Dedifferentiated amniotic fluid mesenchymal stem cell (primary cell): ENCODE results near the gene SAMD1.

ENCODE experiments used
- DNase-seq: peaks from one replicate; pipeline ENCODE4 v3.0.0-alpha.2; 2016; ENCODE audit errors: extremely low spot score

Gene SAMD1

DNA sequence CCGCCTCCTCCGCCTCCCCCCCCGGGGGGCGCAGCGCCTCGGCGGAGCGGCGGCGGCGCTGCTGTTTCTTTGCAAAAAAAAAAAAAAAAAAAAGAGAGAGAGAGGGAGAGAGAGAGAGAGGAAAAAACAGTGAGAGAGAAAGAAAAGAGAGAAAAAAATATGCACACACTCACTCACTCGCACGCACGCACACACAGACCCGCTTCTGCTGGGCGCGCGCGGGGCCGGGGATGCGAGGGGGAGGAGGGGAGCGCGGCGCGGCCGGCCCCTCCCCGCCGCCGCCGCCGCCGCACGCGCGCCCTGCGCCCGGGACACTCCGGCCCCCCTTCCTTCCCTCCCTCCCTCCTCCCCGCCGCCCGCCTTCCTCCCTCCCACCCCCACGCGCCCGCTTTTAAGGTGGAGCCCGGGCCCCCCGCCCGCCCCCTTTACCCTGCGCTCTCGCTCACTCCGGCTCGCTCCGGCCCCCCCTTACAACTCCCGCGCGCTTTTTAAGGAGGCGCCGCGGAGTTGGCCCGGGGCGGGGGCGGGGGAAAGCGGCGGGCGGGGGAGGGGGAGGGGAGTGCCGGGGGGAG is at the start of gene SAMD1:
Gene SAMD1, minus strand, starts transcription at position 243 of the 572 bp plus-strand sequence.
- DNase-seq, result peak; percentile 74

- no peak for DNase-seq
These were observed 49.4 kb upstream of the SAMD1 start for GRCh38 chr19:14139944-14140343.

DNA sequence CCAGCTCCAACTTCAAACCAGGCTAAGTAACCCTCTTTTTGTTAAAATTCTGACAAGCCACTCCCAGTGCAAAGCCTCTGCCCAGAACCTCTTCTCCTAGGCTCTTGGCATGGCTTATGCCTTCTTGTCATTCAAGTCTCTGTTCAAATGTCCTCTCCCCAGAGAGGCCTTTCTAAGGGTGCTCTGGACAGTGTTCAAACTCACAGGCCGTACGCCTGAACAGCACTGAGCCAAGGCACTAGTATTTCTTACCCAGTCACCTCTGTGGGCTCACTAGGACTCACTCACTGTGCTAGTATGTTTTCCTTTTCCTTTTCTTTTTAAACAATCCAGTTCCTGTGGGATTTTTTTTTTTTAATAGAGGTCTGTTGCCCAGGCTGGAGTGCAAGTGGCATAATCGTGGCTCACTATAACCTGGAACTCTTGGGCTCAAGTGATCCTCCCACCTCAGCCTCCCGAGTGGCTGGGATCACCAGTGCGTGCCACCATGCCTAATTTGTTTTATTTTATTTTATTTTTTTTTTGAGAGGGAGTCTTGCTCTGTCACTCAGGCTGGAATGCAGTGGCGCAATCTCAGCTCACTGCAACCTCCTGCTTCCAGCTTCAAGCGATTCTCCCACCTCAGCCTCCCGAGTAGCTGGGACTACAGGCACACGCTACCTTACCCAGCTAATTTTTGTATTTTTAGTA is 48.2 kb upstream of the SAMD1 start:
- no peak for DNase-seq

DNA sequence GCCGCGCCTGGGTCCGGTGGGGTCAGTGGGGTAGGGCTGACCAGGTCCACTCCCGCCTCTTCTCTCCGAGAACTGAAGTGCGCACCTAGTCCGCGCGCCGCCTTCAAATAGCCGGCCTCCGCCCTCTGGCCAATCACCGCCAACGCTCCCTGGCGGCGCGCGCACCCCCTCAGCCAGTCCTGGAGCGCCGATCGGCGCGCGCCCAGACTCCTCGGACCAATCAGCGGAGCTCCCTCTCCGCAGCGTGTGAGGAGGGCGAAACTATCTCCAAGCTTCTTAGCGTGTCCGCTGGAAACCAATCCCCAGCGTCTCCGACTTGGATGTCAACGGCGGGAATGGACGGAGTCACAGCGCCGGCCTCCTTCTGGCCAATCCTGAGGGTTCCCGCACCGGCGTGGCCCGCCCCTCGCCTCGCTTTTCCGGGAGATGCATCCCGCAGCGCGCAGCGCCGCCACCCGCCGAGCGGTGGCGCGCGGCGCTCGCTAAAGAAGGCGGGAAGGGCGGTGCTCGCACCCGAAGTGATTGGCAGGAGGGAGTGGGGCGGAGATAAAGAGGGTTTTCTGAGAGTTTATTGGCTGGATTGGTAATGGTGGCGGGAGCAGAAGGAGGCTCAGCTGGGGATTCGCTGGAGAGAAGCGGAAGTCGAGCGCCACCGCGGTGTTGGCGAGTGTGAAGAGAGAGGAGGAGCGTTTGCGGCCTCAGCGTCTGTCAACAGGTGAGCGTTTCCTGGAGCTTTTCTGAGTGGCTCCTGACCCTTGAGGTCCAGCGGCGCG is 46.1 kb upstream of the SAMD1 start, which contains the start of gene ASF1B:
Gene ASF1B, minus strand, starts transcription at position 81 of the 773 bp plus-strand sequence. CDS start 133 bp downstream, outside the sequence.
- DNase-seq, result peak; percentile 100

DNA sequence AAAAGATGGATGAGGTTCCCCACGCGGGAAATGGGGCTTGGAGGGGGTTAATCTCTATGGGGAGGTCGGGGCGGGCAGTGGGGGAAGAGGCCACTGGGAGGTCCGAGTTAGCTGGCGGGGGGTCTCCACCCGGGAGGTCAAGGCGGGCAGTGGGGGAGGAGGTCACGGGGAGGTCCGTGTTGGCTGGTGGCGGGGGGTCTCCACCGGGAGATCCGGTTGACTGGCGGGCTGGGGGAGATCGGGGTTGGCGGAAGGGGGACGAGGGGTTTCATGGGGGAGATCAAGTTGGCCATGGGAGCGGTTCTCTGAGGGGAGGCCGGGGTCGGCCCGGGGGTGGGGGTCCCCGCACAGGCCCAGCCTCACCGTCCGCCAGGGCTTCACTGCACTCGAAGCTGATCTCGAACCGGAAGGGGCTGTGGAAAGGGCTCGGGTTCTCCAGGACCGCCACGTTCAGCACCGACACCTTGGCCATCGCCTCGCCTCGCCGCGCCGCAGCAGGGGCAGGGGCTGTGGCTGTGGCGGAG is 45.5 kb upstream of the SAMD1 start:
- no peak for DNase-seq

DNA sequence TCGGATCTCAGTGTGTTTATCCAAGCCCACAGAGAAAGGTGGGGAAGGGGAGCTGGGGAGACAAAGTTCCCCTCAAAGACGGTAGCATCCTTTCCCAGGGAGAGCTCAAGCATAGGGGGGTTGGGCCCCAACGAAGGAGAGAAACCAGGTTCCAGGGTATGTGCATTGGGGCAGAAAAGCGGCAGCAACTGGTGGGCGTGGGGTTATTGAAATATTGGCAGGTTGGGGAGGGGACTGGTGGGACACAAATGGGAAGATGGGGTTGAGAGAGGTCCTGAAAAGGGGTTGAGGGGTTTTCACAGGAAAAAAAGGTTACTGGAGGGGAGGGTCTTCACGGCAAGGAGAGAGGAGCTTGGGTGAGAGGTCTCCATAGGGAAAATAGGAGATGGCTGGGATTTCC is 44.8 kb upstream of the SAMD1 start:
- no peak for DNase-seq

GRCh38 chr19:14127929-14128509 is 37.5 kb upstream of the SAMD1 start:
- no peak for DNase-seq

- no peak for DNase-seq
These were observed 36.6 kb upstream of the SAMD1 start for GRCh38 chr19:14127176-14127575.

GRCh38 chr19:14122924-14123323 is 32.4 kb upstream of the SAMD1 start:
- no peak for DNase-seq

- DNase-seq, result no peak
These were observed 29.9 kb upstream of the SAMD1 start for GRCh38 chr19:14120497-14120780.

DNA sequence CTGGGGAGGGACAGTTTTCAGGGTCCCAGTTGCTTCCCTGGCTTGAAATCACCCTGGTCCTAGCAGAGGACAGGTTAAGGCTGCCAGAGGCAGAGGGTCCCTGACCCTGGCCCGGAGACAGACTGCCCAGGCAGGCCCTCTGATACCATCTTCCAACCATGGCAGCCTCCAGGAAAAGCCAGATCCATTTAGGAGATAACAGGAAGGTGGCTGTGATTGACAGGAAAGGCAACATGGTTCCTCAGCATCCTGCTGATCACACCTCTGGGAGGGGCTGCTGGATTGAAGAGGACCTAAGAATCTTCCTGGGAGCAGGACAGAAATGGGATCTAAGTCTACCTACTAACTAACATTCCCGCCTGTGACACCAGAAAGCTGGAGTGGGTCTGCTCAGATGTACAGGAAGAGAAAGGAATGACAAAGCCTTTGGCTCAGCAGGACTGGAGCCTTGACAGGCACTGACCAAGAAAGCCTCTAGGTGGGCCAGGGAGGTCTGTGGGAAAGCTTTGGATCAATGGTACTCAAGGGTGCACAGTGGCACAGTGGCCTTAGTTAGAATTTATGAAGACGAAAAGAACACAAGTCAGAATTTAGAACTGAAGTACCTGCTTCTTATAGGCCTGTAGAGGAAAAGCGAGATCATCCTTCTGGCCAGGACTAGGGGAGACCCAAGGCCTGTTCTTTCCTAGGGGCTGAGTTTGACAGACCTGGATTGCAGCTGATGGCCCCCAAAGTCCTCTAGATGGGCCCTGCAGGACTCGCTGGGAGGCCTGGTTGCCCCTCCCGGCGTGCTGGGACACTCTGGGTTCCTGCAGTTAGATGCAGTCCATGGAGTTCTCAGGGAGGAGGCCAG is 29.3 kb upstream of the SAMD1 start:
- no peak for DNase-seq

DNA sequence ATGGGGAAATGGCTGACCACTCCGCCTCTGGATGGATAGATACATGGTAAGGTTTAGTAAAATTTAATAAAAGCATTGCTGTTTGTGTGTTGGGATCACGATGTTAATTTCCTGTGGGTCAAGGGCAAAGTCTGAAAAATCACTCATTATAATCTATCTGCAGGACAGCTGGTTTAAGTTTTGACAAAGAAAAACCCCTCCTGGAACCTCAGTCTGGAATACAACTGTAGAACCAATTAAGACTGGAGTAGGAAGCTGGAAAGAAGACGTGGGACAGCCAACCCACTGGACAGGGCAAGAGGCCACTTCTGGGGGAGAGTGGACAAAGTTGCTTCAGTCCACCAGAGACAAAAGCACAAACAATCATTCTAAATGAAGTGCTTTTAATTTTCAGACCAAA is 28.6 kb upstream of the SAMD1 start:
- DNase-seq, result no peak

- peak; percentile 20 for DNase-seq
These were observed 27.9 kb upstream of the SAMD1 start for GRCh38 chr19:14118165-14119051.

DNA sequence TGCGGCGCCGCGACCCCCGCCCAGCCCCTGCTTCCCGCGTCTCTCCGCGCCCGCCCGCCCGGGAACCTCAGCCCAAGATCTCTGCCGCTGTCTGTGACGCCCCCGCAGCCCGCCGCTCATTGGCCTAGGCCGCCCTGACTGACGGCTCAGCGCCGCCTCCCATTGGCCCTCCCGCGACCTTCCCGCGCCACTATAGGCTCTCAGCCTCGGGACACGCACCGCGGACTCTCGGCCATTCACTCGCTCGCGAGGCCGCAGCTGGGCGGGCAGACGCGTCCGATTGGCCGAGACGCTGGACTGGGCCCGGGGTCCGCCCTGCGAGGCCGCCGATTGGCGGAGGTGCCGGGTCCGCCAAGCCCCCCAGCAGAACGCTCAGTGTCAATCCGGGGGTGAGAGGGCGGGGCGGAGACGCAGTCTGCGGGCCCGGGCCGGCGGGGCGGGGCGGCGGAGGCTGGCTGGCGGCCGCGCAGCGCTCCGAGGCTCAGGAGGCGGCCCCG is 27.2 kb upstream of the SAMD1 start, which contains the start of gene PRKACA:
Gene PRKACA, minus strand, starts transcription at position 95 of the 497 bp plus-strand sequence. CDS start 215 bp downstream, outside the sequence.
- peak; percentile 98 for DNase-seq

GRCh38 chr19:14116918-14117578 is 26.5 kb upstream of the SAMD1 start:
- no peak for DNase-seq

- no peak for DNase-seq
These were observed 26.0 kb upstream of the SAMD1 start for GRCh38 chr19:14116525-14116917.

GRCh38 chr19:14115756-14116155 is 25.2 kb upstream of the SAMD1 start:
- DNase-seq, result no peak

GRCh38 chr19:14114854-14115253 is 24.3 kb upstream of the SAMD1 start:
- no peak for DNase-seq

DNA sequence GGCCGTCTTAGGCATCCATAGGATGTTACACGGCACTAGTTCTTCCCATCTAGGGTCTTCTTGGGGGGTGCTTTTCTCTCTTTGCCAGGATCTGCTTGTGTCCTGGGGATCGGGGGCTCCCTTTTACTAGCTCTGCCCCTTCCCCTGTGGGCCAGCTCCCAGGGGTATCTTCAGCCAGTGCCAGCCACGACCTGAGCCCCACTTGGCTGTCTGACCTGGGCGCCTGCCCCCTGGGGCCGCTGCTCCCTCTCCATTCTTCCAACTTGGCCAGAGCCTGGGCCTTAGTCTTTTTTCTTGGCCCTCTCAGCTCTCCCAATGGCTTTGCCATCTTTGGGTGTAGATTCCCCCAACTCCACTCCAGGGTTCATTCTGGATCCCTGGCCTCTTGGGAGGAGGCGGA is 23.9 kb upstream of the SAMD1 start:
- DNase-seq, result no peak
